Small intestine (tissue), 7 donors: ENCODE measurements around the gene PCBP3. TPM values are rescaled to one million over a fixed set of nuclear protein-coding genes. Genes with fewer than 3 reads are reported as not detected.

Experiments
- DNase-seq, 2 donors: peaks; one replicate each; pipeline versions ENCODE4 v3.0.0 to v3.0.0-alpha.2; 2013
- FAIRE-seq: peaks from 2 replicates; lab custom pipeline; 2012; peaks lifted over from hg19 to GRCh38; lab: Jason Lieb, UNC
- H3K27ac ChIP-seq, 3 donors: one replicate each; pipeline ENCODE4 v1.5.1; 2013; ENCODE audit warnings: low read length in 2 of 3, mild to moderate bottlenecking in 2 of 3, control low read depth in 1 of 3, inconsistent platforms in 1 of 3, low read depth in 1 of 3, moderate library complexity in 1 of 3
- H3K27me3 ChIP-seq, 3 donors: one replicate each; pipeline ENCODE4 v1.6.1; 2013; ENCODE audit warnings: low read length in 3 of 3, inconsistent platforms in 1 of 3; ENCODE audit not compliant: control insufficient read depth in 3 of 3, insufficient read depth in 3 of 3
- H3K36me3 ChIP-seq, 3 donors: one replicate each; pipeline ENCODE4 v1.6.1; 2013; ENCODE audit warnings: low read length in 3 of 3, inconsistent platforms in 1 of 3, low read depth in 1 of 3, mild to moderate bottlenecking in 1 of 3, moderate library complexity in 1 of 3; ENCODE audit not compliant: control insufficient read depth in 3 of 3, insufficient read depth in 2 of 3
- H3K4me1 ChIP-seq, 3 donors: one replicate each; pipeline ENCODE4 v1.6.1; 2013; ENCODE audit warnings: low read length in 2 of 3, inconsistent platforms in 1 of 3, low read depth in 1 of 3, mild to moderate bottlenecking in 1 of 3, moderate library complexity in 1 of 3; ENCODE audit not compliant: control insufficient read depth in 3 of 3, insufficient read depth in 2 of 3
- H3K4me3 ChIP-seq, 3 donors: one replicate each; pipeline ENCODE4 v1.5.1; 2013; ENCODE audit warnings: low read length in 3 of 3, control low read depth in 1 of 3, inconsistent platforms in 1 of 3, low read depth in 1 of 3, mild to moderate bottlenecking in 1 of 3, moderate library complexity in 1 of 3
- H3K9me3 ChIP-seq, 2 donors: one replicate each; pipeline ENCODE4 v1.6.1; 2013; ENCODE audit warnings: low read depth in 1 of 2, low read length in 1 of 2; ENCODE audit not compliant: control insufficient read depth in 2 of 2, insufficient read depth in 1 of 2
- WGBS, 3 donors: extraction: QIAGEN DNeasy Blood & Tissue Kit; methylation state at CpG; one replicate each; pipeline ENCODE4 v1.1.7; 2013; 5-methylcytosine and 5-hydroxymethylcytosine counted together
- polyA plus RNA-seq, 4 donors: library from polyadenylated mRNA; stranded (reverse) in 3 of 4; unstranded in 1 of 4; fragments of 200-250 nt in 3 of 4; fragments of 120-200 nt in 1 of 4; gene quantifications; one replicate each; pipeline versions ENCODE4 v1.2.1 to v1.2.3, GENCODE V29; 2013
- donor health status: healthy with polysubstance abuse.
- donor health status: control.
- donor health status: control.
- donor health status: Bipolar disorder and iron deficiency.
- donor health status: healthy.

Gene PCBP3
- polyA plus RNA-seq, 4 donors, result 0.81 to 8.2 (median 1.0) TPM; not detected in 1

DNA sequence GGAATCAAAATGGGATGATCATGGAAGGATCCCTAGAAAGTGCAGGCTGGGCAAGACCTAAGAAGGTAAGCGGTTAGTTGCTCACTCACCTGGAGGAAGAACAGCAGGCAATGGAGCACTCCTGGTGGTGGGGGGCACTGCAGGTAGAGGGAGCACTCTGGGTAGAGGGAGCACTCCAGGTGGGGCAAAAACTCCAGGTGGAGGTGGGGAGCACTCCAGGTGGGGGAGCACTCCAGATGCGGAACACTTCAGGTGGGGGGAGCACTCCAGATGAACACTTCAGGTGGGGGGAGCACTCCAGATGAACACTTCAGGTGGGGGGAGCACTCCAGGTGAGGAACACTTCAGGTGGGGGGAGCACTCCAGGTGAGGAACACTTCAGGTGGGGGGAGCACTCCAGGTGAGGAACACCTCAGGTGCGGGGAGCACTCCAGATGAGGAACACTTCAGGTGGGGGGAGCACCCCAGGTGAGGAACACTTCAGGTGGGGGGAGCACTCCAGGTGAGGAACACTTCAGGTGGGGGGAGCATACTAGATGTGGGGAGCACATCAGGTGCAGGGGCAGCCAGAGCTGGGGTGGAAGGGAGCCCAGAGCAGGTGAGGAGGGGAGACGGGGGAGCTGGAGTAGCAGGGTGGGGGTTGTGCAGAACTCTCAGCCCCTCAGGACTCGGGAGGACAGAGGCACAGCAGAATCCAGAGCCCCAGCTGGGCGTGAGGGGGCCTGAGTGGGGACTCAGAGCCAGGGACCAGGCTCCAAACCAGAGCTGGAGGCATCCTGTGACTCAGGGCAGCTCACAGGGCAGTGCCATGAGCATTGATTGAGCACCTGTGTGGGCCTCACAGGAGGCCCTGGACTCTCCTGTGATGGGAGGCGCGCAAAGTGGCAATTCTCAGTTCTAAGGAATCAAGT is 300.4 kb downstream of the PCBP3 start:
- FAIRE-seq (no peak), DNase-seq (no peak)
- Histone ChIP-seq H3K4me3 (no peak overlapping the region), H3K36me3 (no peaks in the 10 kb centered on the region), H3K27ac (no peak overlapping the region), H3K27me3 (no peaks in the 10 kb centered on the region), H3K9me3 (no peaks in the 10 kb centered on the region), H3K4me1 (no peaks in the 10 kb centered on the region)
- WGBS, 3 donors, result 70 to 76% (median 74%) methylated on average over 8 of the region's 8 CpGs

GRCh38 chr21:45944601-45945000 is 301.1 kb downstream of the PCBP3 start:
- Histone ChIP-seq H3K36me3 (no peaks in the 10 kb centered on the region), H3K4me1 (no peaks in the 10 kb centered on the region), H3K27ac (no peak overlapping the region), H3K4me3 (no peak overlapping the region), H3K9me3 (no peaks in the 10 kb centered on the region), H3K27me3 (no peaks in the 10 kb centered on the region)
- FAIRE-seq (no peak), DNase-seq (no peak)
- 76 to 84% (median 79%) methylated on average over 13 to 14 of the region's 14 CpGs for WGBS, 3 donors

DNA sequence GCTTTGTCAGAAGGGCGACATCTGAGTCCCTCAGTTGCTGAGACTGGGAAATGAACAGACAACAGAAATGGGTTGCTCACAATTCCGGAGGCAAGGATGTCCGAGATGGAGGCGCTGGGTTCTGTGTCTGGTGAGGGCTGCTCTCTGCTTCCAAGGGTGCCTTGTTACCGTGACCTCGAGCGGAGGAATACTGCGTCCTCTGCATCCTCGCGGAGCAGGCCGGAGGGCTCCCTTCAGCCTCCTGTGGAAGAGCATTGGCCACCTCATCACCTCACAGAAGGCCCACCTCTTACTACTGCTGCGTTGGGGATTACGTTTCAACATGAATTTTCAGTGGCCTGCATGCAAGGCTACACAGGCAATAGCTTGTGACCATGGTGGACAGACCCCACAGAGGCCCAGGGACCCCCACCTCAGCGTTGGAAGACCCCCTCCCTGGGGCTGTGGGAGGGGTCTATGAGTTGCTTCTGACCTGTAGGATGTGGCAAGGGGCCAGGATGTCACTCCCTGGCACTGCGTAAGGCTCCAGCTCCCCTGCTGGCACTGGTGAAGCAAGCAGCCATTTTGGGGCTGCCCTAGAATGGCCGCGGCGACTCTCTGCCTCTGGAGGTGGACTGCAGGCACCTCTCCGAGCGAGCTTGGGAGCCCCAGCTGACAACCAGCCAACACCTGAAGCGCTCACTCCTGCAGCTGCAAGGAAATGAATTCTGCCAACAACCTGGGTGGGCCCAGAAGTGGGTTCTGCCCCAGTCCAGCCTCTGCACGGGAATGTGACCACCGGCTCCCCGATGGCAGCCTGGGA is 301.7 kb downstream of the PCBP3 start:
- DNase-seq (no peak), FAIRE-seq (no peak)
- Histone ChIP-seq H3K27ac (no peak overlapping the region), H3K36me3 (no peaks in the 10 kb centered on the region), H3K9me3 (no peaks in the 10 kb centered on the region), H3K4me3 (no peak overlapping the region), H3K4me1 (no peaks in the 10 kb centered on the region), H3K27me3 (no peaks in the 10 kb centered on the region)
- WGBS, 3 donors, result 85 to 88% (median 86%) methylated on average over 24 of the region's 24 CpGs

DNA sequence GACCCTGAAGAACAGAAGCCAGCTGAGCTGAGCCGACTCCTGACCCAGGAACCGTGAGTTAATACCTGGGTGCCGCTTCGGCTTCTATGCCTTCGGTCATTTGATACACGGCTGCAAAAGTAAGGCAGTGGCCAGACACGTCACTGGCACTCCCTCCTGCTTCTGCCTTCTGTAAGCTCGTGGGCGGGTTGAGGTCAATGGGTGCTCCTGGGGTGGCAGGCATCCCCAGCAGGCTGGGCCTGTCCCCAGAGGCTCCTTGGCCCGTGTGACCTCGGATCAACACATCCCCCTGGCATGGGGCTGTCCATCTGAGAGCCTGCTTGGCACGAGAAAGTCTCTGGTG is 302.3 kb downstream of the PCBP3 start:
- Histone ChIP-seq H3K4me1 (no peaks in the 10 kb centered on the region), H3K36me3 (no peaks in the 10 kb centered on the region), H3K4me3 (no peak overlapping the region), H3K9me3 (no peaks in the 10 kb centered on the region), H3K27me3 (no peaks in the 10 kb centered on the region), H3K27ac (no peak overlapping the region)
- FAIRE-seq (no peak), DNase-seq (no peak)
- WGBS, 3 donors, result 64 to 85% (median 76%) methylated on average over 12 of the region's 12 CpGs

DNA sequence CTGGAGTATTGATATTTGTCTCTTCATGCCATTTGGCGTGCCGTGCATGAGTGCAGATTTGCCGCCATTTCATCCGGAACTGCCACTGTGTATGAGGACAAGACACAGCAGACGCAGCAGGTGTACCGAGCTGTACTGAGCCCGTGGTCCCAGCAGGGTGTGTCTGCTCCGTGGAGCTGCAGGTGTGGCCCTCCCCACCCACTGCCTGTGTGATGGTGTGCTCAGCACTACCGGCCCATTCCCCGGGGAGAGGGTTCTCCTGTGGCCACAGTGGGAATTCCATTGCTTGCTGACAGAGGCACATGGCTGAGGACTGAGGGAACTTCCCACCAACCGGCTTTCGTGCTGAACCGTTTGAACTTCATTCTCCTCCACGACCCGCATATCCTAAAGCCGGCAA is 303.8 kb downstream of the PCBP3 start:
- H3K27me3 ChIP-seq, result no peaks in the 10 kb centered on the region
- no peaks in the 10 kb centered on the region for H3K9me3 ChIP-seq
- H3K27ac ChIP-seq, result no peak overlapping the region
- H3K4me3 ChIP-seq, result no peak overlapping the region
- WGBS, 3 donors, result 79 to 88% (median 82%) methylated on average over 16 of the region's 16 CpGs
- no peaks in the 10 kb centered on the region for H3K36me3 ChIP-seq
- no peak for DNase-seq
- FAIRE-seq, result no peak
- no peaks in the 10 kb centered on the region for H3K4me1 ChIP-seq

DNA sequence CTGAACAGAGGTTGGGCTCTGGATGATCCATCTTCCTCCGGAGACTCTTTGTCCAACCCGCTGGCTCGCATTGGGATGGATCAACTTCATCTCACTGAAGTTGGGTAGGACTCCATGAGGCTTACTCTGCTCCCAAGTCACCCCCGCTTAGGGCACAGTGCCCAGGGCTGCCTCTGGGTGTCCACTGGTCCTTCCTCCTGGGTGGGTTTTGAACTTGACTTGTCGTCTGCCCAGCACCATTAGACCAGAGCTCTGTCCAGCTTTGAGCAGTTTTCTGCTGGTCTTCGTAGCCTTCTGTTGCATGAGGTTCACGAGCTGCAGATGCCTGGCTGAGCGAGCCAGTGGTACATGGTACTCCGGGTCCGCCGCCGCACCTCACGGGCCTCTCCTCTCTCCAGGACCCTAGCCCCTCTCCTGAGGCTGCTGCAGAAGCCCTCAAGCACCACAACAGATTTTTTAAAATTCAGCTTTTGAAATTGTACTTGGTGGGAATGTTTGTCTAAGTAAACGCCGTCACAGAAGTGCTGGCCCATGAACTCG is 304.3 kb downstream of the PCBP3 start:
- WGBS, 3 donors, result 91 to 93% (median 92%) methylated on average over 16 of the region's 16 CpGs
- H3K9me3 ChIP-seq, result no peaks in the 10 kb centered on the region

DNA sequence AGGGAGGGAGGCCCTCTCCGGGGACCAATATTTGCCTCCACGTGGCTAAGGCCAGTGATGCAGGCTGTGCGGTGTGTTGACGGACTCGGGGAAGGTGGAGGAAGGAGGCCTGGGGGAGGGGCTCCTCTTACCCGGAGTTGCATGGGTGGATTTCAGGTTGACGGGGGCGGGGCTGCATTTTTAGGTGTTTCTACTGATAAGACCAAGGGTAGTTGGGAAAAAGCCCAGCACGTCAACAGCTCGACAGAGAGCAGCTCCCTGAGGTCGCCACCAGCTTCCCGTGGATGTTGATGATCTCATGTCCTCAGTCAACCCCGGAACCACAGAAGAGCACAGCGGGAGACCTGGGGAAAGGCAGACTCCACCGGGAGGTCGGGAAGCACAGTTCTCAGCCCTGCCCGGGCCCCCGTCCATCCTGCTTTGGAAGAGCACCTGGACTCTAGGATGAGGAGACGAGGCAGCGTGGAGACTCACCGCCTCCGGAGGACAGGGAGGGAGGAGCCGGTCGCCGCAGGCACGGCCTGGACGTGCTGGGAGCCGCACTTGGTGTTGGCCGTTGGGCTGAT is 305.1 kb downstream of the PCBP3 start:
- FAIRE-seq, result no peak
- H3K4me1 ChIP-seq, result no peaks in the 10 kb centered on the region
- WGBS, 3 donors, result 55 to 68% (median 65%) methylated on average over 28 to 29 of the region's 29 CpGs
- H3K27ac ChIP-seq, result no peak overlapping the region
- no peaks in the 10 kb centered on the region for H3K27me3 ChIP-seq
- H3K4me3 ChIP-seq, result no peak overlapping the region
- no peaks in the 10 kb centered on the region for H3K9me3 ChIP-seq
- DNase-seq, result no peak
- H3K36me3 ChIP-seq, result no peaks in the 10 kb centered on the region

More for the DNA sequence above, 304.3 kb downstream of the PCBP3 start:
- no peaks in the 10 kb centered on the region for H3K27me3 ChIP-seq
- DNase-seq (no peak), FAIRE-seq (no peak)
- H3K27ac ChIP-seq, result no peak overlapping the region
- no peak overlapping the region for H3K4me3 ChIP-seq
- no peaks in the 10 kb centered on the region for H3K4me1 ChIP-seq
- H3K36me3 ChIP-seq, result no peaks in the 10 kb centered on the region
